Stimulated activated naive CD8-positive, alpha-beta T cell treated with anti-CD3 and anti-CD28 coated beads, Interleukin-15, amount 100 ng/mL, for 72 hours (primary cell): ENCODE results near the gene TOX2.

ENCODE experiments used
- ATAC-seq: fragments of 150-1000 bp; cut with Tn5 transposase; 2 replicates; pipeline ENCODE4 v1.10.0; 2021; ENCODE audit warnings: mild to moderate bottlenecking, moderate library complexity
- DNase-seq, 2 donors: peaks; one replicate each; pipeline ENCODE4 v3.0.0; 2021 to 2022
- H3K27ac Mint-ChIP-seq, 2 donors: one replicate each; pipeline ENCODE4 v1.8.0; 2022; ENCODE audit warnings: mild to moderate bottlenecking in 2 of 2, mixed read lengths in 2 of 2, moderate library complexity in 2 of 2
- H3K27me3 Mint-ChIP-seq: one replicate; pipeline ENCODE4 v1.8.0; 2022; ENCODE audit warnings: mixed read lengths
- H3K4me1 Mint-ChIP-seq: one replicate; pipeline ENCODE4 v1.8.0; 2022; ENCODE audit warnings: mild to moderate bottlenecking, mixed read lengths
- H3K4me3 Mint-ChIP-seq, 2 donors: one replicate each; pipeline ENCODE4 v1.8.0; 2022; ENCODE audit warnings: mild to moderate bottlenecking in 2 of 2, mixed read lengths in 2 of 2, moderate library complexity in 1 of 2
- H3K9me3 Mint-ChIP-seq, 2 donors: one replicate each; pipeline ENCODE4 v1.8.0; 2022; ENCODE audit warnings: mixed read lengths in 2 of 2

Gene TOX2

DNA sequence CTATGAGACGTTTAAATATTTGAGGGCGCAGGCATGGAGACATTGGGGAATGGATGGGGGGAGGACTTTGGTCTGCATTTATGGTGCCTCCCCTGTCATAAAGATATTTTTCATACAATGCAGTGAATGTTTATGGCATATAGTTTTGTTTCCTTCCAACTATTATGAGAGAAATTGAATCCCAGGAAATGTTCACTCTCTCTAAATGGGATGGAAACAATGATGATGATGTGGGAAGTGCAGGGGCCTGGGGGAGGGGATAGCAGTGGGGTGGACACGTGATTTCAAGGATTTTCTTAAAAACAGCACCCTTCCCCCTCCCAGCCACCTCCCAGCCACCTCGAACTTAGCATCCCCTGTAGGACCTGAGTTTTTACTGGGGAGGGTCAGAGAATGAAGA, 69.9 kb downstream of the TOX2 start:
- Mint-ChIP-seq H3K4me1 (peaks cover 46% of the 10 kb centered on the region), H3K27me3 (peaks cover 22% of the 10 kb centered on the region), H3K27ac (no peak overlapping the region), H3K9me3 (no peaks in the 10 kb centered on the region), H3K4me3 (no peak overlapping the region)
- DNase-seq (no peak), ATAC-seq (no peak)

- Mint-ChIP-seq H3K4me3 (no peak overlapping the region), H3K9me3 (no peaks in the 10 kb centered on the region), H3K27me3 (peaks cover 17% of the 10 kb centered on the region), H3K27ac (peak overlapping the region in 1 of 2 donors; percentile 81), H3K4me1 (peaks cover 46% of the 10 kb centered on the region)
- ATAC-seq (peak; percentile 21), DNase-seq (no peak)
Measured at GRCh38 chr20:43985121-43985520, 70.5 kb downstream of the TOX2 start.

GRCh38 chr20:43985608-43986316, 71.1 kb downstream of the TOX2 start:
- Mint-ChIP-seq H3K27me3 (peaks cover 17% of the 10 kb centered on the region), H3K4me3 (no peak overlapping the region), H3K4me1 (peaks cover 46% of the 10 kb centered on the region), H3K9me3 (no peaks in the 10 kb centered on the region), H3K27ac (peak overlapping the region in 1 of 2 donors; percentile 49)
- DNase-seq (no peak), ATAC-seq (no peak)

GRCh38 chr20:43987018-43987417, 72.4 kb downstream of the TOX2 start:
- H3K27me3 Mint-ChIP-seq = peaks cover 9% of the 10 kb centered on the region
- H3K27ac Mint-ChIP-seq = no peak overlapping the region
- H3K9me3 Mint-ChIP-seq = no peaks in the 10 kb centered on the region
- ATAC-seq (no peak), DNase-seq (no peak)
- H3K4me1 Mint-ChIP-seq = peaks cover 37% of the 10 kb centered on the region
- H3K4me3 Mint-ChIP-seq = no peak overlapping the region

DNA sequence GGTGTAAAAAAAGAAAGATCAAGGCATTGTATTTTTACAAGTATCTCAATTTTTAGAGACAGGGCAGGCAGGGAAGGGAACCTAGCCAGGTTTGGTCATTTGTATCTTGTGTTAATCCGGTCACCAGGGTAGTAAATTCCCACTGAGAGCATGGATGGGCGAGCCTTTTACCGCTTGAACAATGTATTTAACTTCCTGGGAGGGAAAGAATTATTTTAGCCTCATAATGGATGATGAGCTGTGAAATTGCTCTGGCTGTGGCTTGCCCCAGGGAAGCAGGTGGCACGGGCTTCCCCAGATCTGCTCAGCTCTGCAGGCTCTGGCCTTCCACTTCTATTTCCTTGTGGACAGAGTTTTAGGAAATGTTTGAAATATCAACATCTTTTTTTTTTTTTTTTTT, 72.9 kb downstream of the TOX2 start:
- no peak for DNase-seq

DNA sequence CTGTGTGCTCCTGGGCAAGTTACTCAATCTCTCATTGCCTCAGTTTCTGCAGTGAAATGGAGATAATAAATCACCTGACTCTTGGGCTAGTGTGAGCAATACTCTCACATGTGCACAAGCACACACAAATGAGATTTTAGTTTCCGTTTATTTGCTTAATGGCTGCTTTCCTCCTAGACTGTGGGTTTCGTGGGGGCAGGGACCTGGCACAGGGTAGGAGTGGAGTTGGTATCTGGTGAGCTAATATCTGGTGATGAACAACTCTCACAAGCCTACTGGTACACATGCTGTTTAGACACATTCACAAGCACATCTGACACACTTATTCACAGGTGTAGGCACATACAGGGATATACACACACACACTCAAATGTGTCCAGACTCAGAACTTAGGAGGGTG, 73.8 kb downstream of the TOX2 start:
- Mint-ChIP-seq H3K9me3 (no peaks in the 10 kb centered on the region), H3K27me3 (no peaks in the 10 kb centered on the region), H3K27ac (no peak overlapping the region), H3K4me3 (no peak overlapping the region), H3K4me1 (peaks cover 33% of the 10 kb centered on the region)
- DNase-seq (peak in 1 of 2 donors; percentile 36), ATAC-seq (peak; percentile 84)

More for the DNA sequence above, 72.9 kb downstream of the TOX2 start:
- Mint-ChIP-seq H3K27me3 (peaks cover 4% of the 10 kb centered on the region), H3K4me3 (no peak overlapping the region), H3K9me3 (no peaks in the 10 kb centered on the region), H3K27ac (no peak overlapping the region), H3K4me1 (peaks cover 33% of the 10 kb centered on the region)
- ATAC-seq = no peak

- no peak for DNase-seq
- peak overlapping the region in 1 of 2 donors; percentile 10 for H3K27ac Mint-ChIP-seq
- peak; percentile 47 for ATAC-seq
- peaks cover 33% of the 10 kb centered on the region for H3K4me1 Mint-ChIP-seq
- no peaks in the 10 kb centered on the region for H3K9me3 Mint-ChIP-seq
- H3K4me3 Mint-ChIP-seq = no peak overlapping the region
- H3K27me3 Mint-ChIP-seq = no peaks in the 10 kb centered on the region
Measured at GRCh38 chr20:43988867-43989266, 74.2 kb downstream of the TOX2 start.

DNA sequence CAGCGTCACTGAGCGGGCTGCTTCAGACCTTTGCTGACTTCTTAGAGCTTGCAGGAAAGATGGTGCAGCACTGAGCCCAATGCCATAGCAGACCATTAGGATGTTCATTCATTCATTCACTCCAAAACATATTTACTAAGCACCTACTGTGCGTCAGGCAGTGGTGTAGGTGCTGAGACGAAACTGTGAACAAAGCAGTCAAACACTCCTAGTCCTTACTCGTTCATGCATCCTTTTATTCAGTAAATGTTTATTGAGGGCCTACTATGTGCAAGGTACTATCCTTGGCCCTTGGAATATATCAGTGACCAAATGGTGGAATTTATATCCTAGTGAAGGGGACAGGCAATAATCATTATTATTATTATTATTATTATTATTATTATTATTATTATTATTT, 76.6 kb downstream of the TOX2 start:
- H3K9me3 Mint-ChIP-seq = no peaks in the 10 kb centered on the region
- H3K4me1 Mint-ChIP-seq = peaks cover 11% of the 10 kb centered on the region
- H3K27me3 Mint-ChIP-seq = peaks cover 5% of the 10 kb centered on the region
- ATAC-seq (no peak), DNase-seq (no peak)
- no peak overlapping the region for H3K27ac Mint-ChIP-seq
- H3K4me3 Mint-ChIP-seq = no peak overlapping the region

- Mint-ChIP-seq H3K27me3 (peaks cover 12% of the 10 kb centered on the region), H3K27ac (no peak overlapping the region), H3K4me3 (no peak overlapping the region), H3K4me1 (peaks cover 11% of the 10 kb centered on the region), H3K9me3 (no peaks in the 10 kb centered on the region)
- DNase-seq = no peak
- ATAC-seq = no peak
Measured at GRCh38 chr20:43991982-43992381, 77.3 kb downstream of the TOX2 start.

DNA sequence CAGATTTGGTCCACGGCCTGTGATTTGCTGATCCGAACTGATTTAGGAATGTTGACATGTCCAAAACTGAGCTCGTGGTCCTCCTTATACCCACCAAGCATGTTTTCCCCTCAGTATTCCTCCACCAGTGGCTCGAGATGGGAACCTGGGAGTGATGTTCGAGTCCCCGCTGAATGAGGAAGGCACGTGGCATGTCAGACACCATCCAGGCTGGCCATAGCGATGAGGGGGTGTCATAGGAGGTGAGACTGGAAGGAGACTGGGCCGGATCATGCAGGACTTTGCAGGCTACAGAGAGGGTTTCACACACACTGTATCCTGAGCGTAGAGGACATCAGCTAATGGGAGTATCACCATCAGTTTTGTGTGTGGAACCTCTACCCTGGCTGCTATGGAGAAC, 78.2 kb downstream of the TOX2 start:
- H3K27ac Mint-ChIP-seq = no peak overlapping the region
- peaks cover 0 to 3% of the 10 kb centered on the region in 2 donors for H3K9me3 Mint-ChIP-seq
- H3K4me3 Mint-ChIP-seq = no peak overlapping the region
- peaks cover 12% of the 10 kb centered on the region for H3K27me3 Mint-ChIP-seq
- DNase-seq (no peak), ATAC-seq (no peak)
- H3K4me1 Mint-ChIP-seq = peaks cover 10% of the 10 kb centered on the region

- Mint-ChIP-seq H3K27ac (no peak overlapping the region), H3K27me3 (peaks cover 12% of the 10 kb centered on the region), H3K4me3 (no peak overlapping the region), H3K9me3 (peaks cover 0 to 4% of the 10 kb centered on the region in 2 donors), H3K4me1 (peaks cover 3% of the 10 kb centered on the region)
- ATAC-seq (no peak), DNase-seq (no peak)
Measured at GRCh38 chr20:43993560-43993959, 78.9 kb downstream of the TOX2 start.

DNA sequence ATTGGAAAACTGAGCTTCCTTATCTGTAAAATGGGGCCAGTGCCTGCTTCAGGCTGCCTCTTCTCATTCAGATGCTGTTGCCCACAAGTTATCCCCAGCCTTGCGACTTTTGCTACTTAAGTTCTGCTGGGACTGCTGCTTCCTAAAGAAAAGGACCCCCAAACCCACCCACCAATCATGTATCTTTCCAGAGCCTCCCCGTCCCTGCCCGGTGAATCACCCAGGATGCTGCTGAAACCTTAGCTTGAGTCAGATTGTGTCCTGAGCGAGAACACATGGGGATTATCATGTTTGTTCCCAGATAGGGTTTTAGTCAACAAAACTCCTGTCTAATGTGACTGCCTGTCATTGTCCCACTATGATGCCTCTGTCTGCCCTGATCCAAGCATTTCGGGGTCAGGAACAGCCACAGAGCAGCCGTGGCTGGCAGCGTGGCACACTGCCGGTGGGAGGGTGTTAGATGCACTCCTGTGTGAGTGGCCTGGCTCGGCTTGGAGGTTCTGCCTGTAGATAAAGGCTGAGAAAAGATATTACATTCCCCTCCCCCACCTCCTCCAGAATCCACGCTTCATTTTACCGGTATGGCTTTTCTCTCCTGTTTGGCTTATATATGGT, 79.9 kb downstream of the TOX2 start:
- no peak for ATAC-seq
- Mint-ChIP-seq H3K4me1 (no peaks in the 10 kb centered on the region), H3K27me3 (peaks cover 14% of the 10 kb centered on the region), H3K27ac (no peak overlapping the region), H3K4me3 (no peak overlapping the region), H3K9me3 (peaks cover 1 to 4% of the 10 kb centered on the region in 2 donors)
- DNase-seq = no peak

DNA sequence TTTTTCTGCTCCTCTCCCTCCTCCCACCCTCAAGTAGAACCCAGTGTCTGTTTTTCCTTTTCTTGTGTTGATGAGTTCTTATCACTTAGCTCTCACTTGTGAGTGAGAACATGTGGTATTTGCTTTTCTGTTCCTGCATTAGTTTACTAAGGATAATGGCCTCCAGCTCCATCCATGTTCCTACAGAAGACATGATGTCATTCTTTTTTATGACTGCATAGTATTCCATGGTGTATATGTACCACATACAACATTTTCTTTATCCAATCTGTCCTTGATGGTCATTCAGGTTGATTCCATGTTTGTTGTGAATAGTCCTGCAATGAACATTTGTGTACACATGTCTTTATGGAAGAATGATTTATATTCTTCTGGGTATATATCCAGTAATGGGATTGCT, 81.0 kb downstream of the TOX2 start:
- no peak overlapping the region for H3K4me3 Mint-ChIP-seq
- H3K4me1 Mint-ChIP-seq = no peaks in the 10 kb centered on the region
- peaks cover 24% of the 10 kb centered on the region for H3K27me3 Mint-ChIP-seq
- ATAC-seq (no peak), DNase-seq (no peak)
- no peak overlapping the region for H3K27ac Mint-ChIP-seq
- peaks cover 10 to 15% of the 10 kb centered on the region in 2 donors for H3K9me3 Mint-ChIP-seq

GRCh38 chr20:43996240-43996930, 81.7 kb downstream of the TOX2 start:
- Mint-ChIP-seq H3K4me3 (no peak overlapping the region), H3K4me1 (peaks cover 1% of the 10 kb centered on the region), H3K27ac (no peak overlapping the region), H3K27me3 (peaks cover 27% of the 10 kb centered on the region), H3K9me3 (peaks cover 10 to 15% of the 10 kb centered on the region in 2 donors)
- DNase-seq (no peak), ATAC-seq (no peak)

GRCh38 chr20:43999848-44000247, 85.2 kb downstream of the TOX2 start:
- no peak overlapping the region for H3K27ac Mint-ChIP-seq
- peaks cover 10 to 15% of the 10 kb centered on the region in 2 donors for H3K9me3 Mint-ChIP-seq
- peaks cover 15% of the 10 kb centered on the region for H3K4me1 Mint-ChIP-seq
- H3K4me3 Mint-ChIP-seq = no peak overlapping the region
- peaks cover 48% of the 10 kb centered on the region for H3K27me3 Mint-ChIP-seq
- DNase-seq = no peak
- no peak for ATAC-seq
